ENCODE data around the gene XXYLT1.
A peak's percentile ranks its signal among the peaks of the same experiment; 100 is the strongest.

Gene XXYLT1

GRCh38 chr3:195036974-195037373, 234.0 kb downstream of the XXYLT1 start:
- TF ChIP-seq FOXK2 (IDR thresholded peaks at IDR 0.05) (no peak), SP1 (IDR thresholded peaks at IDR 0.05) (no peak), HDGF (IDR thresholded peaks at IDR 0.05; ENCODE audit: borderline replicate concordance) (no peak), SUZ12 (IDR thresholded peaks at IDR 0.05) (no peak), L3MBTL2 (conservative IDR thresholded peaks at IDR 0.05) (no peak), LEF1 (IDR thresholded peaks at IDR 0.05; ENCODE audit: borderline replicate concordance) (no peak)
- ChIA-PET POLR2A (no interaction called here), CTCF (no interaction called here)
- DNase-seq (ENCODE audit: extremely low spot score) = no peak

- DNase-seq (ENCODE audit: extremely low spot score) = no peak
- no peak for TF ChIP-seq BHLHE40 (IDR thresholded peaks at IDR 0.05; ENCODE audit: borderline replicate concordance)
- TF ChIP-seq, protein P1, sequence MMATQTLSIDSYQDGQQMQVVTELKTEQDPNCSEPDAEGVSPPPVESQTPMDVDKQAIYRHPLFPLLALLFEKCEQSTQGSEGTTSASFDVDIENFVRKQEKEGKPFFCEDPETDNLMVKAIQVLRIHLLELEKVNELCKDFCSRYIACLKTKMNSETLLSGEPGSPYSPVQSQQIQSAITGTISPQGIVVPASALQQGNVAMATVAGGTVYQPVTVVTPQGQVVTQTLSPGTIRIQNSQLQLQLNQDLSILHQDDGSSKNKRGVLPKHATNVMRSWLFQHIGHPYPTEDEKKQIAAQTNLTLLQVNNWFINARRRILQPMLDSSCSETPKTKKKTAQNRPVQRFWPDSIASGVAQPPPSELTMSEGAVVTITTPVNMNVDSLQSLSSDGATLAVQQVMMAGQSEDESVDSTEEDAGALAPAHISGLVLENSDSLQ (IDR thresholded peaks at IDR 0.05) = no peak
- ChIA-PET CTCF (no interaction called here), POLR2A (no interaction called here)
Measured at GRCh38 chr3:195036574-195036973, 234.4 kb downstream of the XXYLT1 start.

- DNase-seq (ENCODE audit: extremely low spot score) = no peak
- ChIA-PET CTCF (no interaction called here), POLR2A (no interaction called here)
- no peak for TF ChIP-seq HDGF (IDR thresholded peaks at IDR 0.05; ENCODE audit: borderline replicate concordance)
- TF ChIP-seq ZNF384 (IDR thresholded peaks at IDR 0.05) = no peak
- TF ChIP-seq, protein P1 (IDR thresholded peaks at IDR 0.05) = no peak
- TF ChIP-seq FOXA1 (IDR thresholded peaks at IDR 0.05) = no peak
- TF ChIP-seq BHLHE40 (IDR thresholded peaks at IDR 0.05; ENCODE audit: borderline replicate concordance) = no peak
- TF ChIP-seq FOXM1 (IDR thresholded peaks at IDR 0.05; ENCODE audit: borderline replicate concordance) = no peak
- TF ChIP-seq ARNT (IDR thresholded peaks at IDR 0.05) = no peak
- TF ChIP-seq FOXK2 (IDR thresholded peaks at IDR 0.05) = no peak
- no peak for TF ChIP-seq SUZ12 (IDR thresholded peaks at IDR 0.05)
- no peak for TF ChIP-seq L3MBTL2 (conservative IDR thresholded peaks at IDR 0.05)
- TF ChIP-seq NFRKB (IDR thresholded peaks at IDR 0.05) = no peak
- no peak for TF ChIP-seq SP1 (IDR thresholded peaks at IDR 0.05)
- no peak for TF ChIP-seq LEF1 (IDR thresholded peaks at IDR 0.05; ENCODE audit: borderline replicate concordance)
- TF ChIP-seq ELF4 (IDR thresholded peaks at IDR 0.05) = no peak
- no peak for TF ChIP-seq CTBP1 (IDR thresholded peaks at IDR 0.05; ENCODE audit: borderline replicate concordance)
- no peak for TF ChIP-seq TARDBP (IDR thresholded peaks at IDR 0.05)
Measured at GRCh38 chr3:195036203-195036505, 234.8 kb downstream of the XXYLT1 start.

DNA sequence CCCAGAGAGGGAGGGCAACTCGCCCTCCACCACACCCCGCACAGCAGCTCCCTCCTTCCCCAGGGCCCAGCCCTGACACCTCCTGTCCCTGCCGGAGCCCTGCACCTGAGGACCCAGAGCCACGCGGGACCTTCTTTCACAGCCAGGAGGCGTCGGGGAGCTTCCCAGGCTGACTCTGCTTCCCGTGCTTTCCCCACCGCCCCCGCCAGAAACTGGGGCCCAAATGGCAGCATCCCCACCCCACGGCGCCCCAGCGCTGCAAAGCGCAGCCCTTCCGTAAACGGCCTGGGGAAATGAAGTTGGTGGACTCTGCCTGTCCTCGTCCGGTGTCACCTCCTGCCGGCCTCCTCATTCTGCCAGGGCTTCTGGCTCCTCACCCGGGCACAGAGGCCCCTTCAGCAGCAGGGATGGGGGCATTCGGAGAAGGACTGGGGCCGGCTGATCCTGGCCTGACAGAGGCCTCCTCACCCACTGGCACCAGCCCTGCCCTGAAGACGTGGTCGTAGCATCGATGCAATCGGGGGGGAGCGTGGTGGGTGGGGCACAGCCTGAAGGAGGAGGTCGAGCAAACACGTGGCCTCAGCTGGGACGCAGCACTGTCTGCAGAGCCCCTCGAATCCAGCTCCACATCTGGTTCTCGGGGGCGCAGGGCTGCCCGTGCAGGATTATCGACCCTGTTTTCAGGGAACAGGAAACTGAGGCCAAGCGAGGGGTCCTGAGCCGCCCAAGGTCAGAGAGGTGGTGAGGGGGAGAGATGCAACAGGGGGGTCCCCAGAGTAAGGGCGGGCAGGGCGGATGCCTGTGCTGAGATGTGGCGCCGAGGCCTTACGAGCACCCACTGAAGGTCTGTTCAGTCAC, 235.4 kb downstream of the XXYLT1 start:
- CTCF ChIA-PET = no interaction called here

DNA sequence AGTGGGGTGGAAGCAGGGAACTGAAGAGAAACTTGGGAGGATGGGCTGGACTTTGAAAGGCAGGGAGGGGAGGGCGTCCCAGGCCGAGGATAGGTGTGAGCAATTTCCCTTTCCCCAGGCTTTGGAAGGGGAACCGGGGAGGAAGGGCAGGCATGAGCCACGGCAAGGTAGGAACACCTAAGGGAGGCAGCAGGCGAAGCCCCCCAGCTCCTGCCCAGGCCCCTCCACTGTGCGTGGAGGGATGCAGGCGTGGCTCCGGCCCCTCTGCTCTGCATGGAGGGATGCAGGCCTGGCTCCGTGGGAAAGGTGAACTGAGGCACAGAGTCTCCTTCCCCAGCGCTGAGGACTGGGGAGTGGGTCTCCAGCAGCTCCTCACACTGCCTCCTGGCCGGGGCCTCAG, 236.4 kb downstream of the XXYLT1 start:
- ChIA-PET CTCF (no interaction called here), POLR2A (no interaction called here)
- no peak for TF ChIP-seq NFRKB (IDR thresholded peaks at IDR 0.05)
- no peak for TF ChIP-seq ELF4 (IDR thresholded peaks at IDR 0.05)
- no peak for TF ChIP-seq FOXK2 (IDR thresholded peaks at IDR 0.05)
- no peak for TF ChIP-seq L3MBTL2 (conservative IDR thresholded peaks at IDR 0.05)
- TF ChIP-seq TARDBP (IDR thresholded peaks at IDR 0.05) = no peak
- TF ChIP-seq, protein P1 (IDR thresholded peaks at IDR 0.05) = no peak
- TF ChIP-seq FOXA1 (IDR thresholded peaks at IDR 0.05) = no peak
- TF ChIP-seq CTBP1 (IDR thresholded peaks at IDR 0.05; ENCODE audit: borderline replicate concordance) = no peak
- no peak for TF ChIP-seq ARNT (IDR thresholded peaks at IDR 0.05)
- no peak for TF ChIP-seq SUZ12 (IDR thresholded peaks at IDR 0.05)
- no peak for TF ChIP-seq HDGF (IDR thresholded peaks at IDR 0.05; ENCODE audit: borderline replicate concordance)
- no peak for TF ChIP-seq SP1 (IDR thresholded peaks at IDR 0.05)
- TF ChIP-seq ZNF384 (IDR thresholded peaks at IDR 0.05) = no peak
- no peak for TF ChIP-seq LEF1 (IDR thresholded peaks at IDR 0.05; ENCODE audit: borderline replicate concordance)
- no peak for TF ChIP-seq BHLHE40 (IDR thresholded peaks at IDR 0.05; ENCODE audit: borderline replicate concordance)
- no peak for DNase-seq (ENCODE audit: extremely low spot score)

More for the DNA sequence above, 235.4 kb downstream of the XXYLT1 start:
- peak; percentile 19 for DNase-seq (ENCODE audit: extremely low spot score)
- POLR2A ChIA-PET = no interaction called here
- TF ChIP-seq LEF1 (IDR thresholded peaks at IDR 0.05; ENCODE audit: borderline replicate concordance) (no peak), ELF4 (IDR thresholded peaks at IDR 0.05) (no peak), FOXK2 (IDR thresholded peaks at IDR 0.05) (no peak), CTBP1 (IDR thresholded peaks at IDR 0.05; ENCODE audit: borderline replicate concordance) (no peak), BHLHE40 (IDR thresholded peaks at IDR 0.05; ENCODE audit: borderline replicate concordance) (no peak), FOXA1 (IDR thresholded peaks at IDR 0.05) (no peak), FOXM1 (IDR thresholded peaks at IDR 0.05; ENCODE audit: borderline replicate concordance) (no peak), SUZ12 (IDR thresholded peaks at IDR 0.05) (no peak), NFRKB (IDR thresholded peaks at IDR 0.05) (no peak), TARDBP (IDR thresholded peaks at IDR 0.05) (no peak), ZNF384 (IDR thresholded peaks at IDR 0.05) (no peak), SP1 (IDR thresholded peaks at IDR 0.05) (no peak), HDGF (IDR thresholded peaks at IDR 0.05; ENCODE audit: borderline replicate concordance) (no peak)
- TF ChIP-seq, protein P1 (IDR thresholded peaks at IDR 0.05) = no peak

DNA sequence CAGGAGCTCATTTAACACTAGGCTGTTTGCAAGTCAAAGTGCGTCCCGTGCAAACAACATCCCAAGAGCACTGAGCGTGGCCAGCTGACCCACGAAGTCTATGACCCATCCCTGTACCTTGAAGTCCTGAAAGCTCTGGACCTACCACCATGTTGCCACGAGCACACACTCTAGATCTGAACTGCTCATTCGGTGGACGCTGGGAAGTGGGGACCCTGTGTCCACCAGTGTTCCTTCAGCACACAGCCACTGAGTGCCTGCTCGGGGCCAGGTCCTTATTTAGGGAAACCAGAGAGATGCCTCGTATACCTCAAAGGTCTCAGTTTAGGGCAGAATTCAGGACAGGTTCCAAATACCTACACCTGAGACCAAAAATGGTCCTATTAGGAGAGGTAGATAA, 236.9 kb downstream of the XXYLT1 start:
- no peak for DNase-seq (ENCODE audit: extremely low spot score)
- ChIA-PET POLR2A (no interaction called here), CTCF (no interaction called here)
- no peak for TF ChIP-seq FOXK2 (IDR thresholded peaks at IDR 0.05)
- TF ChIP-seq ARNT (IDR thresholded peaks at IDR 0.05) = no peak
- TF ChIP-seq TARDBP (IDR thresholded peaks at IDR 0.05) = no peak
- TF ChIP-seq CTBP1 (IDR thresholded peaks at IDR 0.05; ENCODE audit: borderline replicate concordance) = no peak
- TF ChIP-seq L3MBTL2 (conservative IDR thresholded peaks at IDR 0.05) = no peak
- TF ChIP-seq, protein P1 (IDR thresholded peaks at IDR 0.05) = no peak
- no peak for TF ChIP-seq SP1 (IDR thresholded peaks at IDR 0.05)
- no peak for TF ChIP-seq SUZ12 (IDR thresholded peaks at IDR 0.05)
- TF ChIP-seq LEF1 (IDR thresholded peaks at IDR 0.05; ENCODE audit: borderline replicate concordance) = no peak
- no peak for TF ChIP-seq BHLHE40 (IDR thresholded peaks at IDR 0.05; ENCODE audit: borderline replicate concordance)
- TF ChIP-seq NFRKB (IDR thresholded peaks at IDR 0.05) = no peak

All from HEK293T (cell line).